ENCODE results near the gene PNMT. TPM values are rescaled to one million over a fixed set of nuclear protein-coding genes. Genes with fewer than 3 reads are reported as not detected.

PNMT gene
- total and polyA plus RNA-seq, 2 of the 13 experiments (the other 11 are each of a cell fraction or from before 2014, with no cell fraction given) = 0.25 TPM; not detected in 1

- TF ChIP-seq ZNF121 (CRISPR knock-in tag; IDR thresholded peaks at IDR 0.05) (peak; percentile 47; the same call in 1 of the 2 replicates), MBNL3 (CRISPR knock-in tag; conservative IDR thresholded peaks at IDR 0.05) (no peak), SNAI1 (CRISPR knock-in tag; IDR thresholded peaks at IDR 0.05; ENCODE audit: borderline replicate concordance) (no peak), DBP (CRISPR knock-in tag; IDR thresholded peaks at IDR 0.05; ENCODE audit: not compliant biosample characterization) (no peak), ADNP (CRISPR knock-in tag; IDR thresholded peaks at IDR 0.05) (no peak), ZBTB42 (CRISPR knock-in tag; IDR thresholded peaks at IDR 0.05) (no peak; the same call in 1 of the 2 replicates), MAFF (IDR thresholded peaks at IDR 0.05; ENCODE audit: low read depth, low read length) (no peak), HNRNPL (IDR thresholded peaks at IDR 0.05; ENCODE audit: low read depth, low read length) (peak; percentile 71; the same call in 1 of the 2 replicates), ATF2 (CRISPR knock-in tag; IDR thresholded peaks at IDR 0.05) (0 out of 2 replicates have a peak, but pooled peaks have one; percentile 37), PTBP1 (IDR thresholded peaks at IDR 0.05; ENCODE audit: low read depth, low read length, poor library complexity, severe bottlenecking) (no peak), ARNT2 (CRISPR knock-in tag; IDR thresholded peaks at IDR 0.05; ENCODE audit: low read depth) (peak; percentile 72), MXD4 (CRISPR knock-in tag; IDR thresholded peaks at IDR 0.05) (peak; percentile 69; the same call in 1 of the 2 replicates), ZNF33A (CRISPR knock-in tag; IDR thresholded peaks at IDR 0.05; ENCODE audit: borderline replicate concordance) (no peak)
- TF ChIP-seq, protein P1, sequence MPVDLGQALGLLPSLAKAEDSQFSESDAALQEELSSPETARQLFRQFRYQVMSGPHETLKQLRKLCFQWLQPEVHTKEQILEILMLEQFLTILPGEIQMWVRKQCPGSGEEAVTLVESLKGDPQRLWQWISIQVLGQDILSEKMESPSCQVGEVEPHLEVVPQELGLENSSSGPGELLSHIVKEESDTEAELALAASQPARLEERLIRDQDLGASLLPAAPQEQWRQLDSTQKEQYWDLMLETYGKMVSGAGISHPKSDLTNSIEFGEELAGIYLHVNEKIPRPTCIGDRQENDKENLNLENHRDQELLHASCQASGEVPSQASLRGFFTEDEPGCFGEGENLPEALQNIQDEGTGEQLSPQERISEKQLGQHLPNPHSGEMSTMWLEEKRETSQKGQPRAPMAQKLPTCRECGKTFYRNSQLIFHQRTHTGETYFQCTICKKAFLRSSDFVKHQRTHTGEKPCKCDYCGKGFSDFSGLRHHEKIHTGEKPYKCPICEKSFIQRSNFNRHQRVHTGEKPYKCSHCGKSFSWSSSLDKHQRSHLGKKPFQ (CRISPR knock-in tag; IDR thresholded peaks at IDR 0.05; ENCODE audit: insufficient replicate concordance) = peak; percentile 84
- TF ChIP-seq, protein P2, sequence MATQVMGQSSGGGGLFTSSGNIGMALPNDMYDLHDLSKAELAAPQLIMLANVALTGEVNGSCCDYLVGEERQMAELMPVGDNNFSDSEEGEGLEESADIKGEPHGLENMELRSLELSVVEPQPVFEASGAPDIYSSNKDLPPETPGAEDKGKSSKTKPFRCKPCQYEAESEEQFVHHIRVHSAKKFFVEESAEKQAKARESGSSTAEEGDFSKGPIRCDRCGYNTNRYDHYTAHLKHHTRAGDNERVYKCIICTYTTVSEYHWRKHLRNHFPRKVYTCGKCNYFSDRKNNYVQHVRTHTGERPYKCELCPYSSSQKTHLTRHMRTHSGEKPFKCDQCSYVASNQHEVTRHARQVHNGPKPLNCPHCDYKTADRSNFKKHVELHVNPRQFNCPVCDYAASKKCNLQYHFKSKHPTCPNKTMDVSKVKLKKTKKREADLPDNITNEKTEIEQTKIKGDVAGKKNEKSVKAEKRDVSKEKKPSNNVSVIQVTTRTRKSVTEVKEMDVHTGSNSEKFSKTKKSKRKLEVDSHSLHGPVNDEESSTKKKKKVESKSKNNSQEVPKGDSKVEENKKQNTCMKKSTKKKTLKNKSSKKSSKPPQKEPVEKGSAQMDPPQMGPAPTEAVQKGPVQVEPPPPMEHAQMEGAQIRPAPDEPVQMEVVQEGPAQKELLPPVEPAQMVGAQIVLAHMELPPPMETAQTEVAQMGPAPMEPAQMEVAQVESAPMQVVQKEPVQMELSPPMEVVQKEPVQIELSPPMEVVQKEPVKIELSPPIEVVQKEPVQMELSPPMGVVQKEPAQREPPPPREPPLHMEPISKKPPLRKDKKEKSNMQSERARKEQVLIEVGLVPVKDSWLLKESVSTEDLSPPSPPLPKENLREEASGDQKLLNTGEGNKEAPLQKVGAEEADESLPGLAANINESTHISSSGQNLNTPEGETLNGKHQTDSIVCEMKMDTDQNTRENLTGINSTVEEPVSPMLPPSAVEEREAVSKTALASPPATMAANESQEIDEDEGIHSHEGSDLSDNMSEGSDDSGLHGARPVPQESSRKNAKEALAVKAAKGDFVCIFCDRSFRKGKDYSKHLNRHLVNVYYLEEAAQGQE (IDR thresholded peaks at IDR 0.05; ENCODE audit: borderline replicate concordance in 1 of 2, low read depth in 1 of 2, low read length in 2 of 2) = no peak
Measured at GRCh38 chr17:39667945-39668924, at the start of gene PNMT (continued).
